Measurements from ENCODE around the gene COPS2. TPM values are rescaled to one million over a fixed set of nuclear protein-coding genes. Genes with fewer than 3 reads are reported as not detected.

COPS2 gene
- total RNA-seq, 2 donors from 2014 or later: 57.1 to 60.9 TPM

DNA sequence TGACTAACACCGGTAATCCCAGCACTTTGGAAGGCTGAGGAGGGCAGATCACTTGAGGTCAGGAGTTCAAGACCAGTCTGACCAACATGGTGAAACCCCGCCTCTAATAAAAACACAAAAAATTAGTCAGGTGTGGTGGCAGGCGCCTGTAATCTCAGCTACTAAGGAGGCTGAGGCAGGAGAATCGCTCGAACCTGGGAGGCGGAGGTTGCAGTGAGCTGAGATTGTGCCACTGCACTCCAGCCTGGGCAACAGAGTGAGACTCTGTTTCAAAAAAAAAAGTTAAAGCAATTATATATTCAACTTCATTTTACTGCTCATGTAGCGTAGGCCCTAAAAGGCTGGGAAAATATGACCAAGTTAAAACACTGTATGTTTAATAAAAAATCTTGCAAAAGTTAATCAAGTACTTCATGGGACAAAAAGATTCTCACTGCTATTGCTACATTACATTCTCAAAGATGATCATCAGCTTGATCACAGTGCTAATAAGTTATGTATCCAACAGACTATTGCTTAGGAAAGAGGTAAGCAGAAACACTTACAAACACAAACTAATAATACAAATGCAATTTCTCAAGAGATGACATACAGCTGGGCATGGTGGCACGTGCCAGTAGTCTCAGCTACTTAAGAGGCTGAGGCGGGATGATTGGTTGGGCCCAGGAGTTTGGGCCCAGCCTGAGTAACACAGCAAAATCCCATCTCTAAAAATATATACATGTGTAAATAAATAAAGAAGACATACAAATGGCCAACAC lies 2.7 kb downstream of the COPS2 start:
- H3K4me1 ChIP-seq (ENCODE audit: control insufficient read depth, insufficient read depth, low read length): no peaks in the 10 kb centered on the region
- TF ChIP-seq, protein P1, sequence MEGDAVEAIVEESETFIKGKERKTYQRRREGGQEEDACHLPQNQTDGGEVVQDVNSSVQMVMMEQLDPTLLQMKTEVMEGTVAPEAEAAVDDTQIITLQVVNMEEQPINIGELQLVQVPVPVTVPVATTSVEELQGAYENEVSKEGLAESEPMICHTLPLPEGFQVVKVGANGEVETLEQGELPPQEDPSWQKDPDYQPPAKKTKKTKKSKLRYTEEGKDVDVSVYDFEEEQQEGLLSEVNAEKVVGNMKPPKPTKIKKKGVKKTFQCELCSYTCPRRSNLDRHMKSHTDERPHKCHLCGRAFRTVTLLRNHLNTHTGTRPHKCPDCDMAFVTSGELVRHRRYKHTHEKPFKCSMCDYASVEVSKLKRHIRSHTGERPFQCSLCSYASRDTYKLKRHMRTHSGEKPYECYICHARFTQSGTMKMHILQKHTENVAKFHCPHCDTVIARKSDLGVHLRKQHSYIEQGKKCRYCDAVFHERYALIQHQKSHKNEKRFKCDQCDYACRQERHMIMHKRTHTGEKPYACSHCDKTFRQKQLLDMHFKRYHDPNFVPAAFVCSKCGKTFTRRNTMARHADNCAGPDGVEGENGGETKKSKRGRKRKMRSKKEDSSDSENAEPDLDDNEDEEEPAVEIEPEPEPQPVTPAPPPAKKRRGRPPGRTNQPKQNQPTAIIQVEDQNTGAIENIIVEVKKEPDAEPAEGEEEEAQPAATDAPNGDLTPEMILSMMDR (conservative IDR thresholded peaks at IDR 0.05): no peak
- no peaks in the 10 kb centered on the region for H3K9me3 ChIP-seq (ENCODE audit: control insufficient read depth, low read length)
- Mint-ChIP-seq H3K9me3 (no peaks in the 10 kb centered on the region), H3K4me1 (peaks cover 19% of the 10 kb centered on the region), H3K27me3 (ENCODE audit: insufficient read depth) (no peaks in the 10 kb centered on the region), H3K27ac (no peak overlapping the region), H3K4me3 (no peak overlapping the region), H3K36me3 (ENCODE audit: low read depth) (no peaks in the 10 kb centered on the region)
- no peak overlapping the region for H3K27ac ChIP-seq (ENCODE audit: low read depth, low read length)
- 90% methylated on average over 3 to 9 of the region's 9 CpGs for WGBS, 2 experiments (ENCODE audit: insufficient coverage in 1 of 2, insufficient read length in 1 of 2)
- no peak overlapping the region for H3K9ac ChIP-seq (ENCODE audit: extremely low read depth, low read length, poor library complexity, severe bottlenecking)
- no peak for DNase-seq
- H3K4me3 ChIP-seq (ENCODE audit: low read length): no peak overlapping the region
- no peaks in the 10 kb centered on the region for H3K36me3 ChIP-seq (ENCODE audit: control insufficient read depth, insufficient read depth, low read length)
- no peaks in the 10 kb centered on the region for H3K27me3 ChIP-seq (ENCODE audit: control insufficient read depth, insufficient read depth, low read length, poor library complexity, severe bottlenecking)

DNA sequence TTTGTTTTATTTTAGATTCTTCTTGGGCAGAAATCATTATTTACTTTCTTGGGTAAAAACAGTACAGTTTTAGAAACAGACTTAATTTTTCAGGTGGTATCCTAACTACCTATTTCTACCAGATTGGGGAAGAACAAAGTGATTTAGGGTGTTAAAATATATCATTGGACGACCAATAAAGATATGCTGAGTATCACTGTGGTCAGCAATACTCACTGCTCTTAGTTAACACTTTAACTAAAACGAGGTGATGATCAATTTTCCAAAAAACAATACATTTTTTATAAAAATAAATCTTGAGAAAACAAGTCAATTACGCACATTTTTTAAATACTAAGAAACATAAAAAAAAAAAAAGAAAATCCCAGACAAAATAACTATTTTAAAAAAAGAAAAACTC lies 3.6 kb downstream of the COPS2 start:
- Mint-ChIP-seq H3K4me3 (no peak overlapping the region), H3K4me1 (peaks cover 19% of the 10 kb centered on the region), H3K27ac (no peak overlapping the region), H3K9me3 (no peaks in the 10 kb centered on the region), H3K36me3 (ENCODE audit: low read depth) (no peaks in the 10 kb centered on the region), H3K27me3 (ENCODE audit: insufficient read depth) (no peaks in the 10 kb centered on the region)
- H3K4me1 ChIP-seq (ENCODE audit: control insufficient read depth, insufficient read depth, low read length): no peaks in the 10 kb centered on the region
- DNase-seq: no peak
- H3K27ac ChIP-seq (ENCODE audit: low read depth, low read length): no peak overlapping the region
- WGBS, 2 experiments (ENCODE audit: insufficient coverage in 1 of 2, insufficient read length in 1 of 2): 92 to 100% methylated on average over 1 to 2 of the region's 3 CpGs
- no peaks in the 10 kb centered on the region for H3K9me3 ChIP-seq (ENCODE audit: control insufficient read depth, low read length)
- no peaks in the 10 kb centered on the region for H3K27me3 ChIP-seq (ENCODE audit: control insufficient read depth, insufficient read depth, low read length, poor library complexity, severe bottlenecking)
- no peaks in the 10 kb centered on the region for H3K36me3 ChIP-seq (ENCODE audit: control insufficient read depth, insufficient read depth, low read length)
- TF ChIP-seq, protein P1 (conservative IDR thresholded peaks at IDR 0.05): no peak
- H3K9ac ChIP-seq (ENCODE audit: extremely low read depth, low read length, poor library complexity, severe bottlenecking): no peak overlapping the region
- no peak overlapping the region for H3K4me3 ChIP-seq (ENCODE audit: low read length)

DNA sequence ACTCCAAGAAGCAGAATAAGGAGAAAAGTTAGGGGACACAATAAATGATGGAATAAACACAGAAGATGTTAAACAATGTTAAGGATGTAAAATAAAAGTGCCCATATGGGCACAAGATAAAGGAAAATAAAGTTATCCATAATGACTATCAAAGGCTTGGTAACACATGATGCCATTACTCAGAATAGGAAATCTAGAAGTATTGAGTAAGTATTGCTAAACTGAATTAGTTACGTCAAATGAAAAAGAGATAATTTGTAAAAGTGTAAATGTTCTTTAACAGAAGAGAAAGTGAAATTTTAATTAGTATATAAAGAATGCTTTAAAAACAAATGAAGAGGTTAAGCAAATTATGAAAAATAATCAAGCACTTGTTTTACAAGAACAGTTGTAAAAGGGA lies 6.7 kb downstream of the COPS2 start:
- Mint-ChIP-seq H3K4me1 (peaks cover 10% of the 10 kb centered on the region), H3K27me3 (ENCODE audit: insufficient read depth) (no peaks in the 10 kb centered on the region), H3K4me3 (no peak overlapping the region), H3K27ac (peak overlapping the region; percentile 22), H3K36me3 (ENCODE audit: low read depth) (peaks cover 9% of the 10 kb centered on the region), H3K9me3 (no peaks in the 10 kb centered on the region)
- no peak for DNase-seq
- WGBS, 2 experiments (ENCODE audit: insufficient coverage in 1 of 2, insufficient read length in 1 of 2): 92% methylated on average over 1 of the region's 1 CpG; no CpG with 5 or more reads in 1 of the 2 experiments
- H3K27ac ChIP-seq (ENCODE audit: low read depth, low read length): no peak overlapping the region
- TF ChIP-seq, protein P1 (conservative IDR thresholded peaks at IDR 0.05): no peak
- H3K4me1 ChIP-seq (ENCODE audit: control insufficient read depth, insufficient read depth, low read length): no peaks in the 10 kb centered on the region
- peaks cover 11% of the 10 kb centered on the region for H3K36me3 ChIP-seq (ENCODE audit: control insufficient read depth, insufficient read depth, low read length)
- no peak overlapping the region for H3K4me3 ChIP-seq (ENCODE audit: low read length)
- no peak overlapping the region for H3K9ac ChIP-seq (ENCODE audit: extremely low read depth, low read length, poor library complexity, severe bottlenecking)
- H3K27me3 ChIP-seq (ENCODE audit: control insufficient read depth, insufficient read depth, low read length, poor library complexity, severe bottlenecking): no peaks in the 10 kb centered on the region
- H3K9me3 ChIP-seq (ENCODE audit: control insufficient read depth, low read length): no peaks in the 10 kb centered on the region
